Fibroblast of lung (primary cell): ENCODE measurements around the gene RAPGEF2. TPM values are rescaled to one million over a fixed set of nuclear protein-coding genes. Genes with fewer than 3 reads are reported as not detected.
A peak's percentile ranks its signal among the peaks of the same experiment; 100 is the strongest.

ENCODE experiments used
- DNase-seq, 2 donors: peaks; one replicate each; pipeline versions ENCODE4 v3.0.0 to v3.0.0-alpha.2; 2010; ENCODE audit warnings: low read depth in 2 of 2
- H2AFZ ChIP-seq: 2 replicates; pipeline ENCODE4 v1.5.1; 2012; ENCODE audit warnings: low read length, control low read depth, inconsistent platforms
- H3K27ac ChIP-seq: 2 replicates; pipeline ENCODE4 v1.5.1; 2011; ENCODE audit warnings: low read length, control low read depth; ENCODE audit not compliant: insufficient read depth
- H3K27me3 ChIP-seq: 2 replicates; pipeline ENCODE4 v1.5.1; 2011; ENCODE audit warnings: mild to moderate bottlenecking, low read length; ENCODE audit not compliant: control insufficient read depth, insufficient read depth
- H3K36me3 ChIP-seq: 2 replicates; pipeline ENCODE4 v1.5.1; 2011; ENCODE audit warnings: low read length; ENCODE audit not compliant: control insufficient read depth, insufficient read depth
- H3K4me1 ChIP-seq: 2 replicates; pipeline ENCODE4 v1.5.1; 2011; ENCODE audit warnings: low read length; ENCODE audit not compliant: control insufficient read depth, insufficient read depth; ENCODE audit errors: extremely low read depth
- H3K4me2 ChIP-seq: 2 replicates; pipeline ENCODE4 v1.5.1; 2011; ENCODE audit warnings: low read length, control low read depth; ENCODE audit not compliant: insufficient read depth; ENCODE audit errors: extremely low read depth
- H3K4me3 ChIP-seq, 4 experiments: fragments of 200-600 bp in 1 of 4; sonication (generic) in 1 of 4; replicated peaks in 1 of 4; 2 replicates each; pipeline ENCODE4 v1.5.1; 2011 to 2016; ENCODE audit warnings: low read length in 4 of 4, low read depth in 3 of 4, mild to moderate bottlenecking in 3 of 4, control low read depth in 2 of 4, inconsistent platforms in 1 of 4, mixed read lengths in 1 of 4; ENCODE audit not compliant: insufficient read depth in 1 of 4; ENCODE audit errors: control extremely low read depth in 1 of 4
- H3K79me2 ChIP-seq: 2 replicates; pipeline ENCODE4 v1.5.1; 2012; ENCODE audit warnings: mild to moderate bottlenecking, low read length, inconsistent platforms; ENCODE audit not compliant: control insufficient read depth, insufficient read depth
- H3K9ac ChIP-seq: 2 replicates; pipeline ENCODE4 v1.5.1; 2011; ENCODE audit warnings: mild to moderate bottlenecking, low read length, control low read depth; ENCODE audit not compliant: insufficient read depth
- H3K9me3 ChIP-seq: 2 replicates; pipeline ENCODE4 v1.5.1; 2012; ENCODE audit warnings: low read depth, low read length; ENCODE audit not compliant: control insufficient read depth, insufficient read depth
- H4K20me1 ChIP-seq: 2 replicates; pipeline ENCODE4 v1.5.1; 2011; ENCODE audit warnings: low read length; ENCODE audit not compliant: control insufficient read depth, insufficient read depth; ENCODE audit errors: extremely low read depth
- EZH2 ChIP-seq: IDR thresholded peaks from 2 replicates; pipeline ENCODE4 v1.5.1; 2012; ENCODE audit warnings: low read length, control low read depth, mild to moderate bottlenecking; ENCODE audit errors: missing control alignments
- polyA plus RNA-seq, 2 donors: library from polyadenylated mRNA; depleted of rRNA in 1 of 2; stranded (reverse) in 1 of 2; unstranded in 1 of 2; fragments of >200 nt; gene quantifications; 2 replicates each; pipeline ENCODE4 v1.2.1, GENCODE V29; 2011 to 2012; ENCODE audit warnings: missing spikeins in 1 of 2
- total RNA-seq: library from RNA; depleted of rRNA; stranded (reverse); fragments of >200 nt; gene quantifications from 2 replicates; pipeline ENCODE4 v1.2.1, GENCODE V29; 2014
- TF ChIP-seq, protein P1 (sequence below), 2 donors: IDR thresholded peaks in 1 of 2; conservative IDR thresholded peaks in 1 of 2; 1 replicate in 1 of 2; 2 replicates in 1 of 2; pipeline ENCODE4 v1.5.1; 2011 to 2012; ENCODE audit warnings: low read length in 2 of 2, control low read depth in 1 of 2, inconsistent platforms in 1 of 2, low read depth in 1 of 2, mild to moderate bottlenecking in 1 of 2

RAPGEF2 gene
- total and polyA plus RNA-seq, 2 donors (not counting 1 experiment from before 2014, with no cell fraction given): 45.5 to 58.5 TPM

DNA sequence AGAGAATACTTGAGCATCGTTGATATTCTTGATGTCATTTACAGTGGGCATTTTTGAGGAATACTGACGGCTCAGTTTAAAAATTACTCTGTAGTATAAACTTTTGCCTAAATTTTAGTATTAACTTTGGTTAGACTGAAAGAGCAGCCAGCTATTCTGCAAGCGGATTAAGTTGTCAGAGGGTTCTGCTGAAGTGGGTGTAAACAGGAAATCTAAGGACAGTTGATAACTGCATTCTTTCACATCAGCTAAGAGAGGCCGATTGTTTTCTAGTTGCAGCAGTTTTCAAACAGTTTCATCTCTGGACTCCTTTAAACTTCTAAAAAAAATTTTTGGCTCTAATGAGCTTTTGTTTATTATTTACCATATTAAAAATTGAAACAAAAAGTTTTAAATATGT lies 149.6 kb downstream of the RAPGEF2 start:
- Histone ChIP-seq H3K4me2 (no peak overlapping the region), H4K20me1 (no peaks in the 10 kb centered on the region), H3K4me1 (peaks cover 4% of the 10 kb centered on the region), H3K79me2 (no peaks in the 10 kb centered on the region), H2AFZ (no peak overlapping the region), H3K9ac (no peak overlapping the region), H3K9me3 (no peaks in the 10 kb centered on the region), H3K36me3 (no peaks in the 10 kb centered on the region), H3K27ac (no peak overlapping the region), H3K27me3 (no peaks in the 10 kb centered on the region), H3K4me3 (no peak overlapping the region)
- peak in 1 of 2 donors; percentile 31 for DNase-seq
- TF ChIP-seq, protein P1, sequence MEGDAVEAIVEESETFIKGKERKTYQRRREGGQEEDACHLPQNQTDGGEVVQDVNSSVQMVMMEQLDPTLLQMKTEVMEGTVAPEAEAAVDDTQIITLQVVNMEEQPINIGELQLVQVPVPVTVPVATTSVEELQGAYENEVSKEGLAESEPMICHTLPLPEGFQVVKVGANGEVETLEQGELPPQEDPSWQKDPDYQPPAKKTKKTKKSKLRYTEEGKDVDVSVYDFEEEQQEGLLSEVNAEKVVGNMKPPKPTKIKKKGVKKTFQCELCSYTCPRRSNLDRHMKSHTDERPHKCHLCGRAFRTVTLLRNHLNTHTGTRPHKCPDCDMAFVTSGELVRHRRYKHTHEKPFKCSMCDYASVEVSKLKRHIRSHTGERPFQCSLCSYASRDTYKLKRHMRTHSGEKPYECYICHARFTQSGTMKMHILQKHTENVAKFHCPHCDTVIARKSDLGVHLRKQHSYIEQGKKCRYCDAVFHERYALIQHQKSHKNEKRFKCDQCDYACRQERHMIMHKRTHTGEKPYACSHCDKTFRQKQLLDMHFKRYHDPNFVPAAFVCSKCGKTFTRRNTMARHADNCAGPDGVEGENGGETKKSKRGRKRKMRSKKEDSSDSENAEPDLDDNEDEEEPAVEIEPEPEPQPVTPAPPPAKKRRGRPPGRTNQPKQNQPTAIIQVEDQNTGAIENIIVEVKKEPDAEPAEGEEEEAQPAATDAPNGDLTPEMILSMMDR (conservative IDR thresholded peaks at IDR 0.05 in 1 of 2, IDR thresholded peaks at IDR 0.05 in 1 of 2; ENCODE audit: low read depth in 1 of 2, low read length in 2 of 2): no peak
- TF ChIP-seq EZH2: no peak

DNA sequence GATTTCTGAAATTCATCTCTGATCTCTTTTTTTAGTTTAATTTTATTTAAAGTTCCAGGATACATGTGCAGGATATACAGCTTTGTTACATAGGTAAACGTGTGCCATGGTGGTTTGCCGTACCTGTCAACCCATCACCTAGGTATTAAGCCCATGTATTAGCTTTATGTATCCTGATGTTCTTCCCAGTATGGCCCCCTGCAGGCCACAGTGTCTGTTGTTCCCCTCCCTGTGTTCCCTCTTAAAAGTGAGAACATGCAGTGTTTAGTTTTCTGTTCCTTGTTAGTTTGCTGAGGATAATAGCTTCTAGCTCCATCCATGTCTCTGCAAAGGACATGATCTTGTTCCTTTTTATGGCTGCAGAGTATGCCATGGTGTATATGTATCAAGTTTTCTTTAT lies 153.2 kb downstream of the RAPGEF2 start:
- Histone ChIP-seq H3K4me3 (no peak overlapping the region), H3K4me2 (no peak overlapping the region), H3K27me3 (no peaks in the 10 kb centered on the region), H3K9ac (no peak overlapping the region), H3K4me1 (no peaks in the 10 kb centered on the region), H4K20me1 (no peaks in the 10 kb centered on the region), H3K79me2 (no peaks in the 10 kb centered on the region), H2AFZ (no peak overlapping the region), H3K36me3 (no peaks in the 10 kb centered on the region), H3K9me3 (no peaks in the 10 kb centered on the region), H3K27ac (no peak overlapping the region)
- TF ChIP-seq, protein P1 (conservative IDR thresholded peaks at IDR 0.05 in 1 of 2, IDR thresholded peaks at IDR 0.05 in 1 of 2; ENCODE audit: low read depth in 1 of 2, low read length in 2 of 2): no peak
- no peak for TF ChIP-seq EZH2
- DNase-seq: no peak

DNA sequence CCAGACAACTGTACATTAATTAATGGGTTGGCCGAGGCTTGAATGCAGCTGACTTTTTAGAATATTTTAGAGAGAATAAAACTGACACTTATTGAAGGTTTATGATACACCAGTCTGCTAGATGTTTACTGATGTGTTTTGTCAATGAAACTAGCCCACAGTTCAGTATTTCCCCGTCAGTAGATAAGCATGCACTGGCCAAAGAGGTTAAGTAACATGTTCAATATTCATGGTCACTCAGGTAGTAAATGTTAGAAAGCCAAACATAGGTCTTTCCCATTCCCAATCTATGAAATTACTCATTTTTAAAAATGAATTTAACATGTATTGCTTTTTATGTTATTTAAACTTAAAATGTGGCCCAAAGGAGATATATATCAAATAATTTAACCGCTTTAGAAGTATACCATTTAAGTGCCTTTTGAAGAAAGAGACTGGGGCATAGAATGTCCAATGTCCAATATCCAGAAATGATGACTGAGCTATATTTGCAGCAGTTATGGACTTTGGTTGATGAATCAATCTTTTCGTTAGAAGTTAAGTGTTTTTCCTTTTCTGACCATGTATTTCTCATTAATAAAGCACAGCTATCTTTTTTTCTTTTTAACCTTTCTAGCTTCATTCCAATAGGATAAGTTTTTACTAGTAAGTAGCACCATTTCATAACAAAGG lies 156.1 kb downstream of the RAPGEF2 start:
- no peaks in the 10 kb centered on the region for H3K36me3 ChIP-seq
- no peak overlapping the region for H3K27ac ChIP-seq
- no peaks in the 10 kb centered on the region for H3K79me2 ChIP-seq
- no peaks in the 10 kb centered on the region for H3K27me3 ChIP-seq
- H3K4me2 ChIP-seq: no peak overlapping the region
- no peaks in the 10 kb centered on the region for H3K4me1 ChIP-seq
- no peak for DNase-seq
- no peaks in the 10 kb centered on the region for H4K20me1 ChIP-seq
- no peaks in the 10 kb centered on the region for H3K9me3 ChIP-seq
- H3K9ac ChIP-seq: no peak overlapping the region
- no peak overlapping the region for H2AFZ ChIP-seq
- no peak for TF ChIP-seq EZH2
- TF ChIP-seq, protein P1 (conservative IDR thresholded peaks at IDR 0.05 in 1 of 2, IDR thresholded peaks at IDR 0.05 in 1 of 2; ENCODE audit: low read depth in 1 of 2, low read length in 2 of 2): no peak
- H3K4me3 ChIP-seq: no peak overlapping the region
